Anterior cingulate cortex (tissue), 58 donors: ENCODE measurements around the gene FAM24B.
"Not testable (repeated sequence)": the region's sequence is repeated elsewhere in the genome, so short reads cannot be mapped to it uniquely, and the experiment has no call there.

Source experiments
- DNase-seq, 58 donors: peaks; one replicate each; lab custom pipeline; 2025; lab: John Stamatoyannopoulos, UW

The FAM24B gene

DNA sequence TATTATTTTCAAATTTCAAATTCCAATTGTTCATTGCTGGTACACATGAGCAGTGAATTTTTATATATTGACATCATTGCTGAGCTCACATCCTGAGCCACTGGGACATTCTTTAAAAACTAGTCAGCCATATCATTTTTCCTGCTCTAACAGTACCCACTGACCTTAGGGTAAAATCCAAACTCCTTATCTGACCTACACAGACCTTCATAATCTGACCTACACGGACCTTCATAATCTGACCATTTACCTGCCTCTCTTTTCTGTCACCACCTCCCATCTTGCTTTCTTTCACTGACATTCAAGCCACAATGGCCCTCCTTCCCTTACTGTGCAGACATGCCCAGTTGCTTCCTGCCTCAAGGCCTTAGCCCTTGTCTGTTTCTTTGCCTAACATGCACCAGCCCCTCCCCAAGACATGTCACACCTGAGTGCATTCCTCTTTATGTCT is 17.6 kb downstream of the FAM24B start:
- DNase-seq = no peak

DNA sequence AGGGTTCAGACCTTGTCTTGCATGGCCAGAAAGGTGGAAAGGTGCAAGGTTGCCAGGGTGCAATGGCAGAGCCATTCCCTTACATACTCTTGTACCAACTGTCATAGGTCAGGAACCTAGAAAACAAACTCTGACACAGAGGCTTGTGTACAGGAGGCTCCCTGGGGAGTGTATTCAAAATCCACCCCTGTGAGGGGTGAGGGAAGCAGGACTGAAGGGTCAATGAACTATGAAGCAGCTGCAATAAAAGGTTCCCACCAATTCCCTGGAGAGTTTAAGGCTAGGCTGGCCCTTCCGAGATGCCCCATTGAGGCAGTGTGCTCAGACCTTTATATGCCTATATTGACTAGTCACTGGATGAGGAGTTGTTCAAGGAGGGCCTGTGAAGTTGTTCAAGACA is 19.9 kb downstream of the FAM24B start:
- DNase-seq = no peak

DNA sequence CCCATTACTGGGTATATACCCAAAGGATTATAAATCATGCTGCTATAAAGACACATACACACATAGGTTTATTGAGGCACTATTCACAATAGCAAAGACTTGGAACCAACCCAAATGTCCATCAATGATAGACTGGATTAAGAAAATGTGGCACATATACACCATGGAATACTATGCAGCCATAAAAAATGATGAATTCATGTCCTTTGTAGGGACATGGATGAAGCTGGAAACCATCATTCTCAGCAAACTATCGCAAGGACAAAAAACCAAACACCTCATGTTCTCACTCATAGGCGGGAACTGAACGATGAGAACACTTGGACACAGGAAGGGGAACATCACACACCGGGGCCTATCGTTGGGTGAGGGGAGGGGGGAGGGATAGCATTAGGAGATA is 21.3 kb downstream of the FAM24B start:
- not testable (repeated sequence) for DNase-seq

DNA sequence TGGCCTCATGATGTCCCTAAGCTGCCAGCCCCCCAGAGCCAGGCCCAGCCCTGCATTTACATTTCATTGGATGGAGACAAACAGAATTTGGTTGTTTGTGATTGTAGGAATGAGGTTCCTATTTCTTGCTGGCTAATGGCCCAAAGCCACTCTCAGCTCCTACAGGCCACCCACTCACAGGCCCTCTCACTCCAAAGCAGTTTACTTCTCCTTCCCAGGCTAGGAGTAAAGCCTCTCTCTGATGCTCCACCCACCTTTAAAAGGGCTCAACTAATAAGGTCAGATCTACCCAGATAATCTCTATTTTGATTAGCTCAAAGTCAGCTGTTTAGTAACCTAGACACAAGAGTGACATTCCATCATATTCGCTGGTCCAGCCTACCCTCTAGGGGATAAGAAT is 22.5 kb downstream of the FAM24B start:
- DNase-seq = no peak

DNA sequence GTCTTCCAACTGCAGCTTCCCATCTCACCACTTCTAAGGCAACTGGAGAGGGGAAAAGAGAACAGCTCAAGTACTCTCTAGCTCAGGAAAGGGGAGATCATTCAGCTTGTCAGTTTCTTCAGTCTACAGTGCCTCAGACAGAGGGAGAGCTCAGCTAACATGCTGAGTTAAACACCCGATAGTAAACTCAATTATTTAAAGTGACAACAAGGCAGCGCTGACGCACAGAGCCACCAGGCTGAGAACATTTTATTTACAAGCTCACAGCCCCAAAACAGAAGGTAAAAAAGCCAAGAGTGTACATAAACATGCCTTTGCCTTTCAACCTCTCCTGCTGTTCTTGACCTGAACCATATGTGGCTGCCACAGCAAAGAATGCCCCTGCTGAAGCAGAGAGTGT is 23.6 kb downstream of the FAM24B start:
- DNase-seq = no peak

DNA sequence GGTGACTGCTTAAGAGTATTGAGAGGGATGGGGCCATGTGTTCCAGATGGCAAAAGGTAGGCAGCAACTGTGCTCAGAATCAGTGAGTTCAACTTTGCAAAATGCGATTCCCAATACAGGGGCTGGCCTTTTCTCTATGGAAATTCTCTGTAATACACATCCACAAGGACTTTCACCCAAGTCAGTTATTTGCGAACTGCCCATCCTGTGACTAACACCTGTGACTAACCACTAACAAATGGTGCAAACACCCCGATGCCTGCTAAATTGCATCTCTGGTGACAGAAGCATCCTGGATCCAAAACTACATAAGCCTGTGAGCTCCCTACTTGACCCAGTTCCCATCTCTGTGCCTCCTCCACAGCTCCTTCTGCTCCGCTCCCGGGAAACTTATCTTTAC is 24.7 kb downstream of the FAM24B start:
- DNase-seq = peak in 1 of 58 donors; percentile 18

DNA sequence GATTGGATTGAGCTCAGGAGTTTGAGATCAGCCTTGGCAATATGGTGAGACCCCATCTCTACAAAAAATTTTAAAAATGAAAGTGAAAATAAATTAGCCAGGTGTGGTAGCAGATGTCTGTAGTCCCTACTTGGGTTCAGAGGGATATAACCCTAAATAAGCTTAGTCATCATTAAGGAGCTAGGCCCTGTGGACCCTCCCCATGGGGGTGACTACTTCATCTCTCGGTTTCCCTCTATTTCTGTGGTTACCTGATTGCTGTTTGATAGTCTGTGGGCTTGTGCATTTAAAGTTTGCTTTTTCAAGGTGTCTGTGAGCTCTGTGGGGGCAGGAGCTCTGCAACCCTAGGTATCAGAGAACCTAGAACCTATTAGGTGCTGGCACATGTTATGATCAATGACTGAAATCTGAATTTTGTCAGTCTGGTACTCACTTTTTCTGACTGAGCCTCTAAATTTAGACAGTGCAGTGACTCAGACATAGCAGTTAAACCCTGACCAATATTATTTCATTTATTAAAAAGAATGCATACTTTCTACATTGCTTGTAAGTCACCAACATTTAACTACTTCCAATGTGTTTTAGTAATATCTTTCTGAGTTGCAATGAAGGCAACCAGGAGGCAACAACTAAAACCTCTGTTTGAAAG is 25.6 kb downstream of the FAM24B start:
- no peak for DNase-seq

DNA sequence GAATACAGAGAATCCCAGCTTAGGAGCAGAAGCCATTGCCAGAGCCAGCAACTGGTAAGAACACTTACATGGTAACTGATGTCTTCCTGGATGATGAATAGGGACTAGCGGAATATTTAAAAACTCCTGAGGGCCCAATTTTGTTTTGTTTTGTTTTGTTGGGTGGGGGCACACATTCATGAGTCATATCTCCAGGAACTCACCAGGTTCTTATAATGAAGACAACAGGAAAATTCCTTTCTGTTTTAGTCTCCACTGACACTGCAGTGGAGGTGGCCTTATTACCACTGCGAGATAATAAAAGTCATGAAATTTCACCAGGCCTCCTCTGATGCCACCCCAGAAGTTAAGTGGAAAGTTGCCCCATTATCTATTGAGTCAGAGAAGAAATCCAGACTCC is 27.1 kb downstream of the FAM24B start:
- DNase-seq = no peak

DNA sequence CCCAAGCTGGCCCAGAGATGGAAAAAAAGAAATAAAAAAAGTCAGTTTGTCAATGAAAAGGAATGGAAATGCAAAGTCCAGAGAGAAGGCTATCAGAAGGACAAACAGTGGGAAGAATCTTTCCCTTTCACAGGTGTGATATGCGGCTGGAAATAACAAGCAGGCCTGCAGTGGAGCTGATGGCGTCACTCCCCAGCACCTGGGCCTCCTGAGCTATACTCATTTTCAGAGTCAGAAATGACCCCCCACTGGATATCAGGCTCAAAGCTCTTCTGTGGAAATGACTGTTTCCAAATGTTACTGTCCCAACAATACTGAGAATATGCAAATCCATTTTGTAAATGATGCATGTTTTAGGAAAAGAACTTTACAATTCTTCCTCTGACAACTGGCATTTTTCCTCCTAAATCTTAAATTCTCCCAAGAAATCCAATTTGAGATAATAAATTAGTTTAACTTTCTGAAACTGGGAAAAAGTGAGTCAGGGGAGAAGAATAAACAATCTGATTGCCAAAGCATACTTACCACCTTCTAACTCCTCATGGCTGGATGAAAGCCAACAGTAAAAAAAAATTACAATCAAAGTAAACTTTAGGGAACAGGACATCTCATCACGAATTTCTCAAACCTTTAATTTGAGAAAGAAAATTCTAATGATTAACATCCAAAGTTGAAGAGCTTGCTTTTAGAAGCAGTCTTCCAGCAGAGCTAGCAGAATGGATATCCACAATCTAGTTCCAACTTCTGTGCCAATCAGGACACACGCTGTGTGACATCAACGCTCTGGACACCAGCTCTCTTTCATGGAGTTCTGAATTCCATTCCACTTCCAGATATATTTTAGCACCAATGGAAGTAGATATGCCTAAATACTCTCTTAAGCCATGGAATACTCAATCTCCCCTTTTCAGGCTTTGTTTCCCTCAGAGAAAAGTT is 28.4 kb downstream of the FAM24B start:
- no peak for DNase-seq

DNA sequence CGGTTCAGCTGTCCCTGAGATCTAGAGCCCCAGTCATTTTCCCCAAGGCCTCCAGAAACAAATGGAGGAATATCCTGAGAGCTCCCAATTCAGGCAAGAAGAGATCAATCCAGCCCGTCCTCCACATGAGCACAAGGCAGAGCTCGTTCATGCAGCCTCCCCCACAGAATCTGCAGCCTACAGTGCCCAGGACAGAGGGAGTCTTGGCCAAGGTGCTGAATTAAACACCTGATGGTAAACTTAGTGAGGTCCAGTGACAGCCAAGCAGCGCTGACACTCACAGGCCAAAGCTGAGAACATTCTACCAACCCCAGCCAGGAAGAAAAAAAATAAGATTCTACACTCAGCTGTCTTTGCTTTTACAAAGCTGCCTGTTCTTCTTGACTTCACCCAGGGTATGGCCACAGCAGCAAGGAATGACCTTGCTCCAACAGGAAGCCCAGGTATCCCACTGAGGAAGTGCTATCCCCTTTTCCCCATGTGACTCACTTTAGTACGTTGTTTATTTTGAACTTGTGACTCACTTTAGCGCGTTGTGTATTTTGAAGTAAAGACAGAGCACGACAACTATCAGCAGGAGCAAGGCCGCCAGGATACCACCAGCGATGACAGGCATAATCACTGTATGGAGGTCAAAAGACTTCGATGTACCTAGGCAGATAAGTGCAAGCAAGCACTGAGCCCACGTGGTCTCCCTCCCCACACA is 29.3 kb downstream of the FAM24B start:
- DNase-seq = no peak

DNA sequence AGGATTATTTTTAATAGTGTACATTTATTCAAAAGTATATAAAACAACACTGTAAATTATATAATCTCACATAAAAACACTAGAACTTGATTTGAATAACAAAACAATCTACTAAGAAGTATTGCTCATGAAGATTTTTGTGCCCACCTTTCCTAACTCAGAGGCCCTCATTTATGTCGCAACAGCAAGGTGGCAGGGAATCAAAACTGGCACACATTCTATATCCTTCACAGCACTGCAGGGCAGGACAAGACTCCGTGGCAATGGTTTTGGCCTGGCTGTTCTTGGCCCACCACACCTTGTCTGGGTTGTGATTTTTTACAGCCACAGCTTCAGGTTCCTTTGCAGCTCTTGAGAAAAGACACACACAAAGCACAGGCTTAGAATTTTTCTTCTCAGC is 30.3 kb downstream of the FAM24B start:
- DNase-seq = no peak

DNA sequence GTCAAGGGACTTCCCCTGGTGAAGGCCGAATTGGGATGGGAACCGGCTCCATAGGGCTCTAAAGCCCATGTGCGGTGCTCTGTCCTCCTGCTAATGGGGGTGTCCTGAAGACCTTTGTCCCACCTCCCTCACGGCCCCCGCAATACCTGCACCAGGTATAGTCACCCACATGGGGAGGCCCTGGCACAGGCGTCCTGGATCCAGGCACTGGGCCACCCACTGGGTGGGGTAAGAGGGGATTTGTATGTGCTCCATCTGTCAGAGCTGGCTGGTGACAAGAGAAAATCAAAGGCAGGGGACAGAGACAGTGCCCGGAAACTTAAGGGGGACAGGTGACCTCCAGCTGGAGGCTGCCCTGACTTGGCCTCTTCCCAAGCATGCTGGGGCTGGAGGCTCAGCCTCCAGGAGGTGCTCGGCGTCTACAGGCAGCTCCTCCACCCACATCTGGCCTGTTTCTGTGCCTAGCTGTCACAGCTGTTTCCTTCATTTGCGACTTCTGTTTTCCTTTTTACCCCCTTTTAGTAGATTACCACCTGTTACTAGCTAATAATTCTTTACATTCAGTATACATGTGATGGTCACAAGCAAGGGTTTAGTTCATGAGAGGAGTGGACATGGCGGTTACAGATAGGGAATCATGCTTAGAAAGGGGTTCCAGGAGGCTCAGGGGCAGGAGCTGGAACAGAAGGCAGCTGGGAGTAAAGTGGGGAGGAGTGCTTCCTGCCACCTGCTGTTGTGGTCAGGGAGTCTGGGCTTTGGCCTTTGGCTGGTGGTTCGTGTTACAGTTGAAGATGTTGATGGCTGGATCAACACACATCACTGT is 31.4 kb downstream of the FAM24B start:
- DNase-seq = no peak

DNA sequence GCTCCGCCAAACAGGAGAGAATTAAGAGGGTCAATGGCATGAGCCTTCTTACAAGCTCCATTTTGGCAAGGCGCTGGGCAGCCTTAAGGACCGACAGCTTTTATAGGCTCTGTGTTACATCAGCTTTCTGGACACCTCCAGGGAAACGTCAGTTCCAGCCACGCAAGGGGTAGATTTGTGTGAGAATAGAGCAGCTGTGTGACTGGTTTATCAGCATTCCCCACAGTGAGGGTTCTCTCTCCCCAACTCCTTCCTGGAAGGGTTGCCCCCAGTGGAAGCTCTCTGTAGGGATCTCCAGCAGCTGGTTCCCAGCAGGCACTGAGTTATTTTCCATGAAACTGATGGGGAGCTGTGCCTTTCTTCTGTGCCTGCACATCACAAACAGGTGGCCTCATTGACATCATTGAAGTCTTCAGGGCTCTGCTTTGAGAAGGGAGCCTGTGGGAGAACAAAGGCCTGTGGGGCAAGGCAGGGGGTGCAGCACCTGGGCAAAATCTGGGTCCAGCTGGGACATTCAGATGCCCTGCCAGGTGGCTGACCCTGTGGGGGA is 33.5 kb downstream of the FAM24B start, which contains the start of gene CUZD1:
Gene CUZD1 (minus strand): TSS at position 75 of the 550 bp plus-strand sequence. CDS start 14 bp downstream, at position 61.
- DNase-seq = no peak

DNA sequence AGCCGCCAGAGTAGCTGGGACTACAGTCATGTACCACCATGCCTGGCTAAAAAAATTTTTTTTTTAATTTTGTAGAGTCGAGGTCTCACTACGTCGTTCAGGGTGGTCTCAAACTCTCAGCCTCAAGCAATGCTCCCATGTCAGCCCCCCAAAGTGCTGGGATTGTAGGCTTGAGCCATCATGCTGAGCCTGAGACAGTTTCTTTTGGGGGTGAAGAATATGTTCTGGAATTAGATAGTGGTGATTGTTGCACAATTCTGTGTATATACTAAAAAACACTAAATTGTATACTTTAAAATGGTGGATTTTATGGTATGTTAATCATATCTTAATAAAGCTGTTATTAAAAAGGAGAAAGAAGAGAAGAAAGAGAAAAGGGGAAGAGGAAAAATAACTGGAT is 35.2 kb downstream of the FAM24B start:
- DNase-seq = no peak

DNA sequence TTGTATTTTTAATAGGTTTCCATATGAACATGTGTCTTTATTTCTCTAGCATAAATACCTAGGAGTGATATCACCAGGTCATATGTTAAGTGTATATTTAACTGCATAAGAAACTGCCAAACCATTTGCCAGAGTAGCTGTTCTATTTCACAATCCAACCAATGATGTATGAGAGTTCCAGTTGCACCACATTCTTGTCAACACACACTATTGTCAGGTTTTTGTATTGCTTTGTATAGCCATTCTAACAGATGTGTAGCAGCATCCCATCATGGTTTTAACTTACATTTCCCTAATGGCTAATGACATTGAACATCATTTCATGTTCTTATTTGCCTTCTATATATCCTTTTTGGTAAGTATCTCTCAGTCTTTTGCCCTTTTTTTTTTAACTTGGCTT is 37.8 kb downstream of the FAM24B start:
- DNase-seq = no peak

DNA sequence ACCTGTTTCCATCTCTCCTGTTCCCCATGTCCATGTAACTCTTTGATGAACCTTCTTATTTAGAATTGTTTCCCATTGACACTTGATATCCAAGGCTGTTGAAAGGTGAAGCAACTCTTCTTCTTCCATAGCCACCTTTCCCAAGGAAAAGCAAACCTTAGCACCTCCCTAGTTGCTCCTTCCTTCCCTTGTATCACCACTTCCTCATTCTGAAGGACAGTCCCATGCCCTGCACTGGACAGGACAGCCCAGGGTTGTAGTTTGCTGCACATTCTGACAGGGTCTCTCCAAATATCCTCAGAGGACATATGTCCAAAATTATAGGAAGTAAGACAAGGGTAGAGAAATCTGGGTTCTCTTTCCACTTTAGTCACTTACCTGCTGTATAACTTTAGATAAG is 39.9 kb downstream of the FAM24B start:
- no peak for DNase-seq

DNA sequence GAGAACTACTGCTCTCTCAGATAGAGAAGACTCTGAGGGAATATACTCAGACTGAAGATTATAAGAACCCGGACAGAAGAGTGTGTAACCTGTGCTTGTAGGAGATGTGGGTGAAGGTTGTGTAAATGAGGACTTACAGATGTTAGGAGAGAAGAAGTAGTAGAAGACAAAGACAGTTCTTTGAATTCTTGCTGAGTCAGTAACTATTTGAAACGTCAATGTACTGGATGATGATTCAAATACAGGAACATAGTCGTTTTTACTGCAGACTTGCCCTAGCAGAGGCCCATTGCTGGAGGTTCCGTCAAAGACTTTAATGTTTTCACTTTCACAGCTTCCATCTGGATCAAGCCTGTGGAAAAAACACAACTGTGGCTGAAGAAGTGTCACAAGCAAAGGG is 40.5 kb downstream of the FAM24B start:
- DNase-seq = no peak

DNA sequence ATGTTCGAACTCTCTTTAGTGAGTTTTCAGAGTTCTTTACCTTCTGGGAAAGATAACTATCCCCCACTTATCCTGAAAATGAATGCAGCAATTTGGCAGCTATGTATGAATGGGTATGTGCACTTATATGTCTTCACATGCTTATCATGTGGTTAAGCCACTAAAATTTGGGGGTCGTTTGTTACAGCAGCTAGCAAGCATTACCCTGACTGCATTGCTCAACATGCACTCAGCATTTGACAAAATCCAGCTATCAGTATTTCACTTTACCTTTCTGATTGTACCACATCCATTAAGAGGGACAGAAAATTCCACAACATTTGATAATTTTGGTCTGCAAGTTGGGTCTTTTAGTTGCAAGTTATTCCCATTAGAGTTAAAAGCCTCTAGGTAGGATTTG is 43.5 kb downstream of the FAM24B start:
- no peak for DNase-seq

DNA sequence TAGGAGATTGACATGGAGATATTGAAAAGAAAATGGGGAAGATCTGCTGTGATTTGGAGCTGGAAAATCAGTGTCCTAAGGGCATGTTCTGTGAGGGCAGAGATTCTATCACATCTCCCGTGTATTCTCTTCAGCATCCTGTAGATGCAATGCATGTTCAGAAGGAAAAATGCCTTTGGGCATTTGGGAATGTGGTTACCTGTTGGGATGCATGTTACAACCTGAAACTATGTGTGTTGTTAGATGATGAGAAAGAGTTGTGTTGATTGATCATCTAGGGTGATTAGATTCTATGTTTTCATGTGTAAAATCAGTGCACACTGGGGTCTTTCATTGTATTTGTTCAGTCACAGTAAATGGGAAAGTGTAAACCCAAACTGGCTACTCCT is 48.4 kb downstream of the FAM24B start:
- DNase-seq = no peak
